Liver (tissue), 9 donors: ENCODE results near the gene DIP2A. TPM values are rescaled to one million over a fixed set of nuclear protein-coding genes. Genes with fewer than 3 reads are reported as not detected.

Experiments
- DNase-seq: peaks from one replicate; pipeline ENCODE4 v3.0.0-alpha.2; 2017; ENCODE audit warnings: low spot score
- H3K27ac ChIP-seq, 2 donors: one replicate each; pipeline ENCODE4 v1.7.0; 2013; ENCODE audit warnings: inconsistent platforms in 2 of 2, low read length in 2 of 2, control low read depth in 1 of 2, low read depth in 1 of 2, mild to moderate bottlenecking in 1 of 2
- H3K27me3 ChIP-seq, 4 donors: one replicate each; pipeline versions ENCODE4 v1.6.1 to v1.7.0; 2013; ENCODE audit warnings: low read length in 3 of 4, inconsistent platforms in 1 of 4, mild to moderate bottlenecking in 1 of 4, moderate library complexity in 1 of 4; ENCODE audit not compliant: control insufficient read depth in 4 of 4, insufficient read depth in 4 of 4
- H3K36me3 ChIP-seq, 4 donors: one replicate each; pipeline versions ENCODE4 v1.6.1 to v1.7.0; 2013; ENCODE audit warnings: low read length in 3 of 4, mild to moderate bottlenecking in 3 of 4, low read depth in 1 of 4, moderate library complexity in 1 of 4; ENCODE audit not compliant: control insufficient read depth in 4 of 4, insufficient read depth in 3 of 4
- H3K4me1 ChIP-seq, 4 donors: one replicate each; pipeline versions ENCODE4 v1.6.1 to v1.7.0; 2013; ENCODE audit warnings: low read length in 3 of 4, mild to moderate bottlenecking in 3 of 4, moderate library complexity in 1 of 4; ENCODE audit not compliant: control insufficient read depth in 4 of 4, insufficient read depth in 4 of 4
- H3K4me3 ChIP-seq, 3 donors: one replicate each; pipeline versions ENCODE4 v1.6.1 to v1.7.0; 2013; ENCODE audit warnings: low read length in 3 of 3, control low read depth in 1 of 3, low read depth in 1 of 3, mild to moderate bottlenecking in 1 of 3
- H3K9ac ChIP-seq, 2 donors: one replicate each; pipeline ENCODE4 v1.7.0; 2013; ENCODE audit warnings: low read length in 2 of 2, mild to moderate bottlenecking in 2 of 2, moderate library complexity in 2 of 2, control low read depth in 1 of 2, low read depth in 1 of 2
- H3K9me3 ChIP-seq, 4 donors: one replicate each; pipeline versions ENCODE4 v1.6.1 to v1.7.0; 2013; ENCODE audit warnings: low read length in 3 of 4; ENCODE audit not compliant: control insufficient read depth in 4 of 4
- EGR1 ChIP-seq, 2 donors: IDR thresholded peaks; 2 replicates each; pipeline ENCODE4 v1.6.1; 2016 to 2018; ENCODE audit warnings: antibody characterized with exemption in 2 of 2, low read depth in 2 of 2
- FOXA1 ChIP-seq: IDR thresholded peaks from 2 replicates; pipeline ENCODE4 v1.6.1; 2016; ENCODE audit warnings: antibody characterized with exemption
- FOXA2 ChIP-seq: IDR thresholded peaks from 2 replicates; pipeline ENCODE4 v1.6.1; 2016; ENCODE audit warnings: antibody characterized with exemption
- GABPA ChIP-seq, 2 donors: IDR thresholded peaks in 1 of 2; conservative IDR thresholded peaks in 1 of 2; 2 replicates each; pipeline ENCODE4 v1.6.1; 2016; ENCODE audit warnings: antibody characterized with exemption in 2 of 2, mild to moderate bottlenecking in 1 of 2, moderate library complexity in 1 of 2
- HNF4A ChIP-seq, 2 donors: conservative IDR thresholded peaks; 2 replicates each; pipeline ENCODE4 v1.6.1; 2016; ENCODE audit warnings: antibody characterized with exemption in 2 of 2, mild to moderate bottlenecking in 2 of 2
- JUND ChIP-seq, 2 donors: IDR thresholded peaks; 2 replicates each; pipeline ENCODE4 v1.6.1; 2016; ENCODE audit warnings: antibody characterized with exemption in 2 of 2
- MAX ChIP-seq: IDR thresholded peaks from 2 replicates; pipeline ENCODE4 v1.6.1; 2016; ENCODE audit warnings: antibody characterized with exemption
- NR2F2 ChIP-seq: IDR thresholded peaks from 2 replicates; pipeline ENCODE4 v1.6.1; 2016; ENCODE audit warnings: antibody characterized with exemption
- RAD21 ChIP-seq, 2 donors: IDR thresholded peaks; 2 replicates each; pipeline ENCODE4 v1.6.1; 2016; ENCODE audit warnings: antibody characterized with exemption in 2 of 2, mild to moderate bottlenecking in 2 of 2
- REST ChIP-seq: IDR thresholded peaks from 2 replicates; pipeline ENCODE4 v1.6.1; 2016; ENCODE audit warnings: antibody characterized with exemption, mild to moderate bottlenecking
- RXRA ChIP-seq, 2 donors: IDR thresholded peaks; 2 replicates each; pipeline ENCODE4 v1.6.1; 2017 to 2018; ENCODE audit warnings: antibody characterized with exemption in 2 of 2, mild to moderate bottlenecking in 1 of 2
- SP1 ChIP-seq: IDR thresholded peaks from 2 replicates; pipeline ENCODE4 v1.6.1; 2018; ENCODE audit warnings: antibody characterized with exemption, mild to moderate bottlenecking
- TAF1 ChIP-seq: conservative IDR thresholded peaks from 2 replicates; pipeline ENCODE4 v1.6.1; 2016; ENCODE audit warnings: antibody characterized with exemption, mild to moderate bottlenecking
- YY1 ChIP-seq: IDR thresholded peaks from 2 replicates; pipeline ENCODE4 v1.6.1; 2016; ENCODE audit warnings: antibody characterized with exemption, mild to moderate bottlenecking
- WGBS: extraction: QIAGEN DNeasy Blood & Tissue Kit; methylation state at CpG from one replicate; pipeline ENCODE4 v1.1.7; 2013; 5-methylcytosine and 5-hydroxymethylcytosine counted together
- polyA plus RNA-seq, 2 donors: library from polyadenylated mRNA; stranded (reverse) in 1 of 2; unstranded in 1 of 2; fragments of 200-250 nt in 1 of 2; fragments of >200 nt in 1 of 2; fragmentation: Nextera tagmentation in 1 of 2; extraction: Ambion mirVana in 1 of 2; gene quantifications; one replicate each; pipeline versions ENCODE4 v1.2.1 to v1.2.3, GENCODE V29; 2013 to 2015
- total RNA-seq, 2 donors: library from RNA; depleted of rRNA; stranded (reverse); fragments of >200 nt; gene quantifications; one replicate each; pipeline ENCODE4 v1.2.3, GENCODE V29; 2014
- TF ChIP-seq, protein P1 (sequence below): IDR thresholded peaks from 2 replicates; pipeline ENCODE4 v1.6.1; 2016; ENCODE audit warnings: antibody characterized with exemption
- TF ChIP-seq, protein P2 (sequence below): fragments of 150-350 bp; IDR thresholded peaks from 2 replicates; pipeline ENCODE4 v1.5.1; 2017; ENCODE audit warnings: improper control_type of control experiment, low read depth, low read length; ENCODE audit not compliant: missing input control
- TF ChIP-seq, protein P3 (sequence below): IDR thresholded peaks from 2 replicates; pipeline ENCODE4 v1.6.1; 2016; ENCODE audit warnings: antibody characterized with exemption
- donor health status: healthy.
- donor health status: healthy.
- donor health status: healthy.
- donor health status: healthy.
- donor health status: healthy.

DIP2A gene
- total and polyA plus RNA-seq, 4 donors: 3.8 to 21.7 (median 7.5) TPM

DNA sequence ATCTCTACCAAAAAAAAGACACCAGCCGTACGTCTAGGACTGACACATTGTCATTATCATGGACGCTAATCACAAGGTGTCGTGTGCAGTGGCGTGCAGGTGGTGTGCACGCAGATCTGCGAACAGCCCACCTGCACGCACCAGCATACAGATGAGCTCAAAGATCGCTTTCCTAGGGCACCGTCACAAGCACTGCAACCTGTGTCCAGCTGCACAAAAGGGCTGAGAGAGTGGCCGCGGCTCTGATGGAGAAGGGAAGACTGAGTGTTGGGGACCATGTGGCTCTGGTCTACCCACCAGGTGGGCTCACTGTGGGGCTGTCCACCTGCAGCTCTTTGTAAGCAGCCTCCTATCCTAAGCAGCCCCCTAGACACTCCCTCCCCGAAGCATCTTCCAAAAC is 95.3 kb downstream of the DIP2A start:
- Histone ChIP-seq H3K27ac (no peak overlapping the region), H3K36me3 (peaks cover 5 to 65% (median 14%) of the 10 kb centered on the region in 4 donors), H3K9me3 (no peaks in the 10 kb centered on the region), H3K4me1 (no peaks in the 10 kb centered on the region), H3K9ac (no peak overlapping the region), H3K27me3 (no peaks in the 10 kb centered on the region), H3K4me3 (no peak overlapping the region)
- no peak for DNase-seq
- 97% methylated on average over 13 of the region's 13 CpGs for WGBS
- TF ChIP-seq, protein P1, sequence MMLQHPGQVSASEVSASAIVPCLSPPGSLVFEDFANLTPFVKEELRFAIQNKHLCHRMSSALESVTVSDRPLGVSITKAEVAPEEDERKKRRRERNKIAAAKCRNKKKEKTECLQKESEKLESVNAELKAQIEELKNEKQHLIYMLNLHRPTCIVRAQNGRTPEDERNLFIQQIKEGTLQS: no peak
- TF ChIP-seq FOXA1: no peak

DNA sequence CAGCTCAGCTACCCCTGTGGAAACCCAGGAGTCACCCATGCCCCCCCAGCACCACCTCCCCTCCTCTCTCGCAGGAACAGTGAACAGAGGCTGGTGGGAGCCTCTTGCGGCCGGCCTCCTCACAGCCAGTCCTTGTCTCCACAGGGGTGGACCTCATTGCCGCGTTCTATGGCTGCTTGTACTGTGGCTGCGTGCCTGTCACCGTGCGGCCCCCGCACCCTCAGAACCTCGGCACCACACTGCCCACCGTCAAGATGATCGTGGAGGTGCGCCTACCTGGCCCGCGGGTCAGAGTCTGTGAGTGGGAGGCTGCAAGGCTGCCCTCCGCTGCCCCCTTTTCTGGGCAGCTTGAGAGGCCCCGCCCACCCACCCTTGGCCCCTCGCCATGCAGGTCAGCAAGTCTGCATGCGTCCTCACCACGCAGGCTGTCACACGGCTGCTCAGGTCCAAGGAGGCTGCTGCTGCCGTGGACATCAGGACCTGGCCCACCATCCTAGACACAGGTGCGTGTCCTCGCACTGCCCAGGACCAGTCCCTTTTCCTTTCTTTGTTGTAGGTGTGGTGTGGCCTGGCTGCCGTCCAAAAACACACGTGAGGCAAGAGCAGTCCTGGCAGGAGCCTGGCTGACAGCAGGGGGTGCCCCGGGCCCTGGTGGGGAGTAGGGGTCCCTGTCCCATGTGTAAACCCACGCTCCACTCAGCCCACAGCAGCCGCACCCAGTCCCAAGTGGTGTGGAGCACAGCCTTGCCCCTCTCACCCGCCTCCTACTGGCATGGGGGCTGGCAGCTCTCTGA is 95.9 kb downstream of the DIP2A start:
- TF ChIP-seq TAF1 (no peak), YY1 (no peak), GABPA (IDR thresholded peaks at IDR 0.05 in 1 of 2, conservative IDR thresholded peaks at IDR 0.05 in 1 of 2) (no peak), EGR1 (IDR thresholded peaks at IDR 0.05; ENCODE audit: low read depth in 2 of 2) (no peak), MAX (no peak), RXRA (IDR thresholded peaks at IDR 0.05) (no peak), FOXA2 (no peak), NR2F2 (no peak), RAD21 (IDR thresholded peaks at IDR 0.05) (no peak), SP1 (no peak), JUND (IDR thresholded peaks at IDR 0.05) (no peak), REST (no peak), FOXA1 (no peak), HNF4A (conservative IDR thresholded peaks at IDR 0.05) (no peak)
- TF ChIP-seq, protein P2, sequence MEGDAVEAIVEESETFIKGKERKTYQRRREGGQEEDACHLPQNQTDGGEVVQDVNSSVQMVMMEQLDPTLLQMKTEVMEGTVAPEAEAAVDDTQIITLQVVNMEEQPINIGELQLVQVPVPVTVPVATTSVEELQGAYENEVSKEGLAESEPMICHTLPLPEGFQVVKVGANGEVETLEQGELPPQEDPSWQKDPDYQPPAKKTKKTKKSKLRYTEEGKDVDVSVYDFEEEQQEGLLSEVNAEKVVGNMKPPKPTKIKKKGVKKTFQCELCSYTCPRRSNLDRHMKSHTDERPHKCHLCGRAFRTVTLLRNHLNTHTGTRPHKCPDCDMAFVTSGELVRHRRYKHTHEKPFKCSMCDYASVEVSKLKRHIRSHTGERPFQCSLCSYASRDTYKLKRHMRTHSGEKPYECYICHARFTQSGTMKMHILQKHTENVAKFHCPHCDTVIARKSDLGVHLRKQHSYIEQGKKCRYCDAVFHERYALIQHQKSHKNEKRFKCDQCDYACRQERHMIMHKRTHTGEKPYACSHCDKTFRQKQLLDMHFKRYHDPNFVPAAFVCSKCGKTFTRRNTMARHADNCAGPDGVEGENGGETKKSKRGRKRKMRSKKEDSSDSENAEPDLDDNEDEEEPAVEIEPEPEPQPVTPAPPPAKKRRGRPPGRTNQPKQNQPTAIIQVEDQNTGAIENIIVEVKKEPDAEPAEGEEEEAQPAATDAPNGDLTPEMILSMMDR: no peak
- TF ChIP-seq, protein P3, sequence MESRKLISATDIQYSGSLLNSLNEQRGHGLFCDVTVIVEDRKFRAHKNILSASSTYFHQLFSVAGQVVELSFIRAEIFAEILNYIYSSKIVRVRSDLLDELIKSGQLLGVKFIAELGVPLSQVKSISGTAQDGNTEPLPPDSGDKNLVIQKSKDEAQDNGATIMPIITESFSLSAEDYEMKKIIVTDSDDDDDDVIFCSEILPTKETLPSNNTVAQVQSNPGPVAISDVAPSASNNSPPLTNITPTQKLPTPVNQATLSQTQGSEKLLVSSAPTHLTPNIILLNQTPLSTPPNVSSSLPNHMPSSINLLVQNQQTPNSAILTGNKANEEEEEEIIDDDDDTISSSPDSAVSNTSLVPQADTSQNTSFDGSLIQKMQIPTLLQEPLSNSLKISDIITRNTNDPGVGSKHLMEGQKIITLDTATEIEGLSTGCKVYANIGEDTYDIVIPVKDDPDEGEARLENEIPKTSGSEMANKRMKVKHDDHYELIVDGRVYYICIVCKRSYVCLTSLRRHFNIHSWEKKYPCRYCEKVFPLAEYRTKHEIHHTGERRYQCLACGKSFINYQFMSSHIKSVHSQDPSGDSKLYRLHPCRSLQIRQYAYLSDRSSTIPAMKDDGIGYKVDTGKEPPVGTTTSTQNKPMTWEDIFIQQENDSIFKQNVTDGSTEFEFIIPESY: no peak
- peaks cover 5 to 65% (median 13%) of the 10 kb centered on the region in 4 donors for H3K36me3 ChIP-seq
- no peak for DNase-seq
- 93% methylated on average over 30 of the region's 30 CpGs for WGBS
- no peaks in the 10 kb centered on the region for H3K27me3 ChIP-seq
- H3K27ac ChIP-seq: no peak overlapping the region
- H3K4me3 ChIP-seq: no peak overlapping the region
- no peaks in the 10 kb centered on the region for H3K9me3 ChIP-seq
- H3K4me1 ChIP-seq: no peaks in the 10 kb centered on the region
- H3K9ac ChIP-seq: no peak overlapping the region
